ENCODE measurements around the gene ANO2.

DNA sequence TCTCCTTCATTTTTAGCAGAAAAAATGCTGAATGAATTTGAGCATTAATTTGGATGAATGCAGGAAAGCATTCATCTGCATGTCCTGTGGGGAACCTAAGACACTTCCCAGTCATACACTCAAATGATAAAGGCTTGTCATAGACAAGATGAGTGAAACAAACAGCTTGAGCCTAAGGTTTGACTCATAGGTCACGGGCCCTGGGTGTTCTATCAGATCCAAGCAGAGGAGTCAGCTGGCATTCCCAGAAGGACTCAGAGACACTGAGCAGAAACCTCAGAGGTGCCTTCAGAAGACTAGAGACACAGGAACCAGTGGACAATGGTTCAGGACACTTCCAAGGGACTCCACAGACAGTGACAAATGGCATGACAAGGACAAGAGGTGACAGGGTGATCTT lies 329.3 kb downstream of the ANO2 start:
- TF ChIP-seq, protein P1, sequence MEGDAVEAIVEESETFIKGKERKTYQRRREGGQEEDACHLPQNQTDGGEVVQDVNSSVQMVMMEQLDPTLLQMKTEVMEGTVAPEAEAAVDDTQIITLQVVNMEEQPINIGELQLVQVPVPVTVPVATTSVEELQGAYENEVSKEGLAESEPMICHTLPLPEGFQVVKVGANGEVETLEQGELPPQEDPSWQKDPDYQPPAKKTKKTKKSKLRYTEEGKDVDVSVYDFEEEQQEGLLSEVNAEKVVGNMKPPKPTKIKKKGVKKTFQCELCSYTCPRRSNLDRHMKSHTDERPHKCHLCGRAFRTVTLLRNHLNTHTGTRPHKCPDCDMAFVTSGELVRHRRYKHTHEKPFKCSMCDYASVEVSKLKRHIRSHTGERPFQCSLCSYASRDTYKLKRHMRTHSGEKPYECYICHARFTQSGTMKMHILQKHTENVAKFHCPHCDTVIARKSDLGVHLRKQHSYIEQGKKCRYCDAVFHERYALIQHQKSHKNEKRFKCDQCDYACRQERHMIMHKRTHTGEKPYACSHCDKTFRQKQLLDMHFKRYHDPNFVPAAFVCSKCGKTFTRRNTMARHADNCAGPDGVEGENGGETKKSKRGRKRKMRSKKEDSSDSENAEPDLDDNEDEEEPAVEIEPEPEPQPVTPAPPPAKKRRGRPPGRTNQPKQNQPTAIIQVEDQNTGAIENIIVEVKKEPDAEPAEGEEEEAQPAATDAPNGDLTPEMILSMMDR (IDR thresholded peaks at IDR 0.05; ENCODE audit: low read depth, low read length) = no peak
- TF ChIP-seq EZH2phosphoT487 (IDR thresholded peaks at IDR 0.05; ENCODE audit: low read depth) = no peak
